C4-2B (cell line): ENCODE results near the gene CSRNP3.

Experiments
- CTCF ChIP-seq: fragments of 450-650 bp; conservative IDR thresholded peaks from 2 replicates; pipeline ENCODE4 v1.5.1; 2017; ENCODE audit warnings: mild to moderate bottlenecking
- ZFX ChIP-seq: fragments of 450-650 bp; IDR thresholded peaks from 2 replicates; pipeline ENCODE4 v1.6.1; 2017

GRCh38 chr2:165505514-165505913 lies 36.0 kb downstream of the CSRNP3 start:
- TF ChIP-seq CTCF (no peak), ZFX (no peak)
